ENCODE data around the gene DRC1.

- TF ChIP-seq CTCF (IDR thresholded peaks at IDR 0.05; ENCODE audit: low read length) = no peak
- no peak for TF ChIP-seq EZH2 (optimal IDR thresholded peaks at IDR 0.05; ENCODE audit: low read depth, low read length)
- TF ChIP-seq EZH2phosphoT487 (IDR thresholded peaks at IDR 0.05; ENCODE audit: low read length) = no peak
Measured at GRCh38 chr2:26462100-26462499, 60.4 kb downstream of the DRC1 start.
